Stimulated activated naive CD4-positive, alpha-beta T cell (primary cell): ENCODE data around the gene DOK5.

ENCODE experiments used
- DNase-seq, 6 experiments: peaks; one replicate each; lab custom pipeline; 2025; lab: John Stamatoyannopoulos, UW

The DOK5 gene

GRCh38 chr20:54514028-54514607 is 38.7 kb downstream of the DOK5 start:
- no peak for DNase-seq

- DNase-seq = no peak
Observed at GRCh38 chr20:54515793-54516628, 40.6 kb downstream of the DOK5 start.

- DNase-seq = no peak
Observed at GRCh38 chr20:54517241-54517975, 42.0 kb downstream of the DOK5 start.

- DNase-seq = no peak
Observed at GRCh38 chr20:54524849-54525248, 49.5 kb downstream of the DOK5 start.

GRCh38 chr20:54525916-54526590 is 50.7 kb downstream of the DOK5 start:
- DNase-seq = no peak

GRCh38 chr20:54526801-54527200 is 51.4 kb downstream of the DOK5 start:
- no peak for DNase-seq

GRCh38 chr20:54532573-54532972 is 57.2 kb downstream of the DOK5 start:
- DNase-seq = no peak

- DNase-seq = no peak
Observed at GRCh38 chr20:54534101-54534500, 58.7 kb downstream of the DOK5 start.

- DNase-seq = no peak
Observed at GRCh38 chr20:54535033-54535432, 59.6 kb downstream of the DOK5 start.

GRCh38 chr20:54535746-54536145 is 60.4 kb downstream of the DOK5 start:
- no peak for DNase-seq

- DNase-seq = no peak
Observed at GRCh38 chr20:54539521-54540046, 64.2 kb downstream of the DOK5 start.

GRCh38 chr20:54543369-54543768 is 68.0 kb downstream of the DOK5 start:
- no peak for DNase-seq

- DNase-seq = no peak
Observed at GRCh38 chr20:54545676-54546358, 70.4 kb downstream of the DOK5 start.

- DNase-seq = no peak
Observed at GRCh38 chr20:54548849-54549248, 73.5 kb downstream of the DOK5 start.

- no peak for DNase-seq
Observed at GRCh38 chr20:54549658-54550326, 74.4 kb downstream of the DOK5 start.

GRCh38 chr20:54550776-54551396 is 75.5 kb downstream of the DOK5 start:
- DNase-seq = no peak

- no peak for DNase-seq
Observed at GRCh38 chr20:54554006-54554405, 78.6 kb downstream of the DOK5 start.

GRCh38 chr20:54555150-54555549 is 79.8 kb downstream of the DOK5 start:
- DNase-seq = no peak

- DNase-seq = no peak
Observed at GRCh38 chr20:54556406-54556805, 81.0 kb downstream of the DOK5 start.

- no peak for DNase-seq
Observed at GRCh38 chr20:54557806-54558590, 82.6 kb downstream of the DOK5 start.
